Tongue (tissue), 2 donors: Measurements from ENCODE around the gene ITGA2. TPM values are rescaled to one million over a fixed set of nuclear protein-coding genes. Genes with fewer than 3 reads are reported as not detected.

ENCODE experiments used
- DNase-seq: peaks from one replicate; pipeline ENCODE4 v3.0.0-alpha.2; 2015
- total RNA-seq: library from RNA; depleted of rRNA; stranded (reverse); fragments of >200 nt; gene quantifications from one replicate; pipeline ENCODE4 v1.2.3, GENCODE V29; 2014

Gene ITGA2
- total RNA-seq, 1 donor from 2014 or later: 26.1 TPM

- no peak for DNase-seq
Observed at GRCh38 chr5:53022930-53023511, 33.9 kb downstream of the ITGA2 start.

GRCh38 chr5:53023969-53024368 lies 34.8 kb downstream of the ITGA2 start:
- no peak for DNase-seq

GRCh38 chr5:53024535-53024934 lies 35.4 kb downstream of the ITGA2 start:
- DNase-seq: no peak

- no peak for DNase-seq
Observed at GRCh38 chr5:53025487-53025886, 36.3 kb downstream of the ITGA2 start.

GRCh38 chr5:53027913-53028312 lies 38.8 kb downstream of the ITGA2 start:
- peak; percentile 10 for DNase-seq

- DNase-seq: no peak
Observed at GRCh38 chr5:53029608-53030007, 40.5 kb downstream of the ITGA2 start.

GRCh38 chr5:53030893-53031292 lies 41.7 kb downstream of the ITGA2 start:
- no peak for DNase-seq

- DNase-seq: no peak
Observed at GRCh38 chr5:53031695-53032096, 42.5 kb downstream of the ITGA2 start.

GRCh38 chr5:53032188-53032587 lies 43.0 kb downstream of the ITGA2 start:
- DNase-seq: no peak

GRCh38 chr5:53034832-53035231 lies 45.7 kb downstream of the ITGA2 start:
- DNase-seq: no peak

GRCh38 chr5:53035868-53036381 lies 46.8 kb downstream of the ITGA2 start:
- no peak for DNase-seq

GRCh38 chr5:53037141-53037859 lies 48.1 kb downstream of the ITGA2 start:
- DNase-seq: no peak

- DNase-seq: no peak
Observed at GRCh38 chr5:53038196-53038847, 49.2 kb downstream of the ITGA2 start.

- DNase-seq: no peak
Observed at GRCh38 chr5:53039855-53040254, 50.7 kb downstream of the ITGA2 start.

- DNase-seq: no peak
Observed at GRCh38 chr5:53041071-53041692, 52.0 kb downstream of the ITGA2 start.

GRCh38 chr5:53041740-53042139 lies 52.6 kb downstream of the ITGA2 start:
- no peak for DNase-seq

GRCh38 chr5:53045263-53045662 lies 56.1 kb downstream of the ITGA2 start:
- DNase-seq: no peak

GRCh38 chr5:53048248-53048647 lies 59.1 kb downstream of the ITGA2 start:
- no peak for DNase-seq

GRCh38 chr5:53052499-53052898 lies 63.3 kb downstream of the ITGA2 start:
- no peak for DNase-seq

GRCh38 chr5:53053364-53053763 lies 64.2 kb downstream of the ITGA2 start:
- DNase-seq: no peak

- DNase-seq: no peak
Observed at GRCh38 chr5:53055365-53055764, 66.2 kb downstream of the ITGA2 start.

- DNase-seq: no peak
Observed at GRCh38 chr5:53059281-53059680, 70.1 kb downstream of the ITGA2 start.

GRCh38 chr5:53063176-53063575 lies 74.0 kb downstream of the ITGA2 start:
- no peak for DNase-seq
